SW 1271 (cell line): ENCODE data around the gene PSMG2.

ENCODE experiments used
- DNase-seq, 2 experiments: peaks; one replicate each; lab custom pipeline; 2025; lab: John Stamatoyannopoulos, UW

PSMG2 gene

GRCh38 chr18:12766986-12767433 is 64.2 kb downstream of the PSMG2 start:
- DNase-seq, result no peak

GRCh38 chr18:12767580-12768155 is 64.8 kb downstream of the PSMG2 start:
- DNase-seq, result no peak

- no peak for DNase-seq
Observed at GRCh38 chr18:12768625-12769024, 65.8 kb downstream of the PSMG2 start.

GRCh38 chr18:12769136-12769535 is 66.3 kb downstream of the PSMG2 start:
- DNase-seq, result no peak

GRCh38 chr18:12769644-12770440 is 67.0 kb downstream of the PSMG2 start:
- no peak for DNase-seq

GRCh38 chr18:12770469-12771219 is 67.8 kb downstream of the PSMG2 start:
- no peak for DNase-seq

GRCh38 chr18:12772111-12772510 is 69.3 kb downstream of the PSMG2 start:
- no peak for DNase-seq

GRCh38 chr18:12773369-12773768 is 70.5 kb downstream of the PSMG2 start:
- DNase-seq, result no peak

GRCh38 chr18:12774982-12775381 is 72.1 kb downstream of the PSMG2 start:
- no peak for DNase-seq
